GM19467 (cell line): ENCODE data around the gene ILK.

Experiments used
- ATAC-seq: cut with Tn5 transposase; IDR thresholded peaks from one replicate; pipeline ENCODE4 v1.9.1; 2021; ENCODE audit warnings: mild to moderate bottlenecking, moderate library complexity; ENCODE audit not compliant: unreplicated experiment

The ILK gene

DNA sequence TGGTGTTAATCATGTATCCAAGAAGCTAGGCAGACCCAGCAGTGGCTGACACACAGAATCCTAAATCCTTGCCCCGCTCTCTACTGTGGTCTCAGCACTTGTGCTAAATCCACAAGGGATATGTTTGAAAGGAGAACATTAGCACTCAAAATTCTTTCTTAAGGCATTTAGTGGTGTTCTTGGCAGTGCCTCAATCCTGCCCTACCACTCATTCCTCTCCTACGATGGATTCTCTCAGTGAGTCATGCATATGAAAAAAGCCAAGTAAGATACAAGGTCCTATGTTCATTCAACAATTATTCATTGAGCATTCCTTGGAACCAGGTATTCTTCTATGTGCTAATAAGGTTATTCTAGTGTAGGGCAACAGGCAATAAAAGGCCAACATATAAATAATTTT is 31.4 kb upstream of the ILK start:
- ATAC-seq, result no peak

DNA sequence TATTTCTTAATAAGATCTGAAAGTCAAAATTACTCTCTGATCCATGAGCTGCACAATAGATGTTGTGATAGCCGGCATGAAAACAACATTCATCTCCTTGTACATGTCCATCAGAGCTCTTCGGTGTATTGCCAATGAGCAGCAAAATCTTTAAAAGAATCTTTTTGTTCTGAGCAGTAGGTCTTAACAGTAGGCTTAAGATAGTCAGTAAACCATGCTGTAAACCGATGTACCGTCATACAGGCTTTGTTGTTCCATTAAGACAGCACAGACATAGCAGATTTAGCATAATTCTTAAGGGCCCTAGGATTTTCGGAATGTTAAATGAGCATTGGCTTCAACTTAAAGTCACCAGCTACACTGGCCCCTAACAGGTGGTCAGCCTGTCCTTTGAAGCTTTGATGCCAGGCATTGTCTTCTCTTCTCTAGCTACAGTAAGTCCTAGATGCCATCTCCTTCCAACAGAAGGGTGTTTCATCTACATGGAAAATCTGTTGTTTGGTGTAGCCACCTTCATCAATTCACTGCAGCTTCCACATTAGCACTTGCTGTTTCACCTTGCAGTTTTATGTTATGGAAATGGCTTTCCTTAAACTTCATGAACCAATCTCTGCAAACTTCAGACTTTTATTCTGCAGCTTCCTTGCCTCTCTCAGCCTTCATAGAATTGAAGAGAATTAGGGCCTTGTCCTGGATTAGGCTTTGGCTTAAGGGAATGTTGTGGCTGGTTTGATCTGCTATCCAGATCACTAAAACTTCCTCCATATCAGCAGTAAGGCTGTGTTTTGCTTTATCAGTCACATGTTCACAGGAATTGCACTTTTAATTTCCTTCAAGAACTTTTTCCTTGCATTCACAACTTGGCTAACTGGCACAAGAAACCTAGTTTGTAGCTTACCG is 28.5 kb upstream of the ILK start:
- ATAC-seq, result no peak

DNA sequence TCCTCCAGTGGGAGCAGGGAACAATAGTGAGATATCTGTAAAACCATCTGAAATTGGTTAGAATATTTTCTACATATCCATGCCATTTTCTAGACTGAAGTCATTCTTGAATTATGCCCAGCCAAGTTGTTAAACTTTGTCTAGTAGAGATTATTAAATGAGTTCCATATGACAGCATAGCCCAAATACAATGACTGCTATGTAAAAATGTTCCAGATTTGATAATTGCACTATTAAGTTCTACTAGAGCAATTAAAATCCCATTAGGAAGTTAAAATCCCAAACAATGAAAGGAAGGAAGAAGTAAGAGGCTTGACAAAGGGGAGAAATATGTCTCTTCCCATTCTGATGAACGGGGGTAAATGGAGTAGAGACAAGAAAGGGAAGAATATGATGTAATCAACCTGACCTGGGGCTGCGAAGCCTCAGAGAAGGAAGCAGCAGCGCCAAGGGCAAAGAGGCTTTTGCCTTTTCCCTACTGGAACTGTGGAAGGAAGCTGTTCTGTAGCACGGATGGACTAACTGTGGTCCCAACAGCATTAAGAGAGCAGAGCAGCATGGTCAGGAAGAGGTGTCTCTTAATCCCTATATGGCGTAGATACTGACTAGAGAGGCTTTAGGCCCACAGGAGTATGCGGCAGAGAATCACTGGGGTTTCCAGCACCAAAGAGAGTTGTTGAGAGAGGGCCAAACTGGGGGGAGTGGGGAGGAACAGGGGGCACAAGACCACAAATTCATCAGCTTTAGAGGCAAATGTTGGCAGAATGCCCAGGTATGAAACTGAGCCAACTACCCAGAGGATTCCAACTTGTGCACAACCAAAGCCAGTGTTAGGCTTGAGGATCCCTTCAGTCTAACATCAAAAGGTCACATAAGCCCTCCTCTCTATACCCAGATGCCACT is 26.9 kb upstream of the ILK start:
- ATAC-seq, result no peak

DNA sequence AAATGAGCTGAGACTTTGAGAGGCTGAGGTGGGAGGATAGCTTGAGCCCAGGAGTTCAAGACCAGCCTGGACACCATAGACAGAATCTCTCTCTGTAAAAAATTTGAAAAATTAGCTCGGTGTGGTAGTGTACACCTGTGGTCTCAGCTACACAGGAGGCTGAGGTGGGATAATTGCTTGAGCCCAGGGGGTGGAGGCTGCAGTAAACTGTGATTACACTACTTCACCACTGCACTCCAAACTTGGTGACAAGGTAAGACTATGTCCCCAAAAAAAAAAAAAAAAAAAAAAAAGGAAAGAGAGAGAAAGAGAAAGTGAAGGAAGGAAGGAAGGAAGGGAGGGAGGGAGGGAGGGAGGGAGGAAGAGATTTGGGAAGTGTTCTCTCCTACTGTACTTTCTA is 25.4 kb upstream of the ILK start:
- ATAC-seq, result no peak

DNA sequence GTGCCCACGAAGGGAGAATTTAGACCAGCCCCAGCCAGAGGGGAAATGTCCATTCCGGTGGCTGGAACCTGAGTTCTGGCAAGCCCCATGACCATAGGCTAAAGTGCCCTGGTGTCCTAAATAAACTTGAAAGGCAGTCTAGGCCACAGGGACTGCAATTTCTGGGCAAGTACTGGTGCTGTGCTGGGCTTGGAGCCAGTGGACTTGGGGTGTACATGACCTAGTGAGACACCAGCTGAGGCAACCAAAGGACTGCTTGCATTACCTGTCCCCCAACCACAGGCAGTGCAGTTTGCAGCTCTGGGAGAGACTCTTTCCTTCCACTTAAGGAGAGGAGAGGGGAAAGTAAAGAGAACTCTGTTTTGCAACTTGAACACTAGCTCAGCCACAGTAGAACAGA is 23.9 kb upstream of the ILK start:
- ATAC-seq, result no peak

DNA sequence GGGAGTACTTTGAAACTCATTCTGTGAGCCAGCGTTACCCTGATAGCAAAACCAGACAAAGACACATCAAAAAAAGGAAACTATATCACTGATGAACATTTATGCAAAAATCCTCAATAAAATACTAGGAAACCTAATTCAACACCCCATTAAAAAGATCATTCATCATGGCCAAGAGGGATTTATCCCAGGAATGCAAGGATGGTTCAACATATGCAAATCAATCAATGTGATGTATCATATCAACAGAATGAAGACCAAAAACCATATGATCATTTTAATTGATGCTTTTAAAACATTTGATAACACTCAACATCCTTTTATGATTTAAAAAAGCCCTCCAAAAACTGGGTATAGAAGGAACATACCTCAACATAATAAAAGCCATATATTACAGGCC is 20.0 kb upstream of the ILK start:
- no peak for ATAC-seq

DNA sequence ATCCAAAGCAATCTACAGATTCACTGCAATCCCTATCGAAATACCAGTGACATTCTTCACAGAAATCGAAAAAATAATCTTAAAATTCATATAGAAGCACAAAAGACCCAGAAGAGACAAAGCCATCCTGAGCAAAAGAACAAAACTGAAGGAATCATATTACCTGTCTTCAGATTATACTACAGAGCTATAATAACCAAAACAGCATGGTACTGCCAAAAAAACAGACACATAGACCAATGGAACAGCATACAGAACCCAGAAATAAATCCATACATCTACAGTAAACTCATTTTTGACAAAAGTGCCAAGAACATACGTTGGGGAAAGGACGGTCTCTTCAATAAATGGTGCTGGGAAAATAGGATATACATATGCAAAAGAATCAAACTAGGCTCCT is 19.0 kb upstream of the ILK start:
- ATAC-seq, result no peak

DNA sequence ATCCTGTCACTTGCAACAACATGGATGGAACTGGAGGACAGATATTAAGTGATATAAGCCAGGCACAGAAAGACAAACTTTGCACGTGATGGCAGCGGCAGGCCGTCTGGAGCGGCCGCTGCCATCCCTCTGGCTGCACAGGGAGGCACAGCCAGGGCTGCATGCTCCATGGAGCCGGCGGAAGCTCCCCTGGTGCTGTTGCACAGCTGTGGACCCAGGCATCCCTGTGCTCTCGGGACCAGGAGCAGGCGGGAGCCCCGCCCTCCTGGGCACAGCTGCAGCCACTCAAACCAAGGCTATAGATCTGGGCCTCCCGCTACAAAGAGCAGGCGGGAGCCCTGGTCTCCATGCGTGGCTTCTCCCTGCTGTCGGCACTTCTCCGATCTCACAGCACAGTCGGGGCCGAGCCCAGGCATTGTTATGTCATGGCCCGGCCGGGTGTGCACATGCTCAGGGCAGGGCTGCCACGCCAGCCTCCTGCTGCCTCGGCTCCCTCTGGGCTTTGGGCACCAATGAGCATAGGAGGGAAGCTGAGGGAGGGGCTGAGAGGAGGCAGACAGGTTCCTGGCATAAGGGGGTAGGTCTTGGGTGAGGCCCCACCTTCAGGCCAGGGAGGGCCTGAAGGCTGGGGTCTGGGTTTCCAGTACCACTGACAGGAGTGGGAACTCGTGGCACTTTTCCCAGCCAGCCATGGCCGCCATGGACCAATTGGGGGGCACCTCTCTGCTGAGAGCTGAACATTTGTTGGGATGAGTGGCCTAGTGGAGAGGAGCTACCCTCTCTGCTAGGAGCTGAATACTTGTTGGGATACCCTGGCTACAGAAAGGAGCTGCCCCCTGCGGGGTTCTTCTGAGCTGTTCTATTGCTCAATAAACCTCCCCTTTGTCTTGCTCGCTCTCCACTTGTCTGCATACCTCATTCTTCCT is 16.9 kb upstream of the ILK start:
- ATAC-seq, result no peak

DNA sequence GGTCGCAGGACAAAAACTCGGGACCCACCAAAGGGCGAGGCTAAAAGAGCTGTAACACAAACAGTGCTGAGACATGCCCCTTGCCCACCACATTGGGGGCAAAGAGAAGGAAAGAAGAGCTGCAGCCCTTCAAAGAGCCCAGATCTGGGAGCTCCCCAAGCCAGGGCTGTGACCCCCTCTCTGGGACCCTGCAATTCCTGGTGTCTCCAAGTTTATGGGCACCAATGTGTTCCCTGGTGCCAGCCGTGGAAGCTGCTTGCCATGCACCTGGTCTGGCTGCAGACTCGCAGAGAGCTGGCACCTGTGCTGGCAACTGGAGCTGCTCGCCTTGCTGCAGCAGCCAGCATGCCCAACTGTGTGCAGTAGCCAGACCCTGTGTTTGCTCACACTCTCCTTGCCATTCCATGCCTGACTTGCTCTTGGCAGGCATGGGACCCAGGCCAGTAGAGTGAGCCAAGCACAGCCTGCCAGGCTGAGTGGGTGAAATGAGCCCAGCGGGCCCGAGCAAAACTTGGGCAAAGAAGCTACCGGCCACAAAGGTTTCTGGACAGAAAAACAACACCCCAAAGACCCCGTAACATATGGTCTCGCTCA is 16.1 kb upstream of the ILK start:
- no peak for ATAC-seq

DNA sequence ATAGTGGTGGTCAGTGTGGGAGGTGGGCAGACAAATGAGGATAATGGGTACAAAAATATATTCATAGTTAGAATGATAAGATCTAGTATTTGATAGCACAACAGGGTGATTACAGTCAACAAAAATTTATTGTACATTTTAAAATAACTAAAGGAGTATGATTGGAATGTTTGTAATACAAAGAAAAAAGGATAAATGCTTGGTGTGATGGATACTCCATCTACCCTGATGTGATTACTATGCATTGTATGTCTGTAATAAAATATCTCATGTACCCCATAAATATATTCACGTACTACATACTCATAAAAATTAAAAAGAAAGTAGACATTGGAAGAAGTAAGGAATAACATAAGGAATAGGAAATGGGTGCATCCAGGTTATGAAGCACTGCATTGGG is 15.6 kb upstream of the ILK start:
- no peak for ATAC-seq

DNA sequence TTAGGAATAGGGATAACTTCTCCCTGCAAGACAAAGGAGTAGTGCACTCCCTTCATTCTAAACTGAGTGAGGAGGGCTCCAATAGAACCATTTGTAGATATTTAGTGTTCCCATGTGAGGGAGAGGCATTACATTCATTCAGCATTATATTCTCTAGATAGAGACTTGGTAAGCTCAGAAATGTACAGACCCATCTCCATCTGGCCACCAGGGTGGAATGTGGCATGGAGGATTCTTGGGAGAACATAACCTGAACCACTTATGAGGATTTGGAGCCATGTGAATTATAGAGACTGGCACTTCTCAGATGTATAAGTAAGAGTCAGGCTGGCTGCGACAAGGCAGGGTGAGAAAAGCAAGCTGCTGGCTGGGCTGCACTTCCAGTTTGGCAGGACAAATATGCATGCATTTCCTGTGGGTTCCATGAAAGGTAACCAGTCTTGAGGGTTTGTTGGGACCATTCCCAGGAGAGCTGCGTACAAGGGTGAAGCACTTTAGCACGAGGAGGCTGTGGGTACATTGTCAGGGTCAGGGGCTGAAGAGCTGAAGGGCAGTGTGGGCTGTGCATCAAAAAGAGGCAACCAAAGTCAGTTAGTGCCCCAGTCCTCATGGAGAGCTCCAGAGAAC is 9.3 kb upstream of the ILK start:
- ATAC-seq, result no peak

DNA sequence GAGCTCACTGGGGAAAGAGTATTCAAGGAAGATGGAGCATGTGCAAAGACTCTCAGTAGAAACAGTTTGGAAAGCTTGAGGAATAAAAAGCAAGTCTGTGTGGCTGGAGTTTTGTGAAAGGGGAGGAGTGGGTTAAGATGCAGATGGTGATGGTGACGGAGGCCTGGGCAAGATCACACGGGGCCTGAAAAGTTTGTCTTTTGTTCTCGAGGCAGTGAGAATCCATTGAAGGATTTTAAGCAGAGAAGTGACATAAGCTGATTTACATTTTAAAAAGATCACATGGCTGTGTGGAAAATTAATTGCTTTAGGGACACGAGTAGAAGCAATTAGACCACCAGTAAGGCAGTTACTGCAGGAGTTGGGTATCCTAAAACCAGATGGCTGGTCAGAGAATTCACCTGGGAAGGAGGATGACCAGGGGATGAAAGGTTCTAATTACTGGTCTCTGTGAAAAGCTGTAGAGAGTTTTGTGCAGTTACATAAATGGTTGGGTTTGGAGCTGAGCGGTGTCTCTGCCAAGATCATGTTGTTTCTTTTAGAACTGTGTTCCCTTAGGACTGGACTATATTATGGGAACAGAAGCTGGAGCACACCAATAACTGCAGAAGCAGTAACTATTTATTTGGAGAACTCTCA is 7.2 kb upstream of the ILK start:
- ATAC-seq, result no peak

DNA sequence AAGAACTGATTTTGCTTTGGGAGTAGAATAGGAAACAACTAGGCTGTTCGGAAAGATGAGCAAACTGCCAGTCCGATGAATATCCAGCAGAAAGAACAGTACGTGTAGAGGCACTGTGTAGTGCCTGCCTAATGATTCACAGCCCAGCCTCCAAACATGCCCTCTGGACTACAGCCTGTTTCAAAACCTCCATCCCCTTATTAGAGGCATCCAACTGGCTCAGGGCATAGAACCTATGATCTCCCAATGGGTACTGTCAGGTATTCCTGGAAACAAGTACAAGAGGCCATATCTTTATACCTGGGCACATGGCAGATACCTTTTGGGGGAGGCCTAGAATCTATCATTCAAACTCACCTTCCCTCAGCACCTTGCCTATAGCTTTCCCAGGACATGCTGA is 5.0 kb upstream of the ILK start:
- no peak for ATAC-seq

DNA sequence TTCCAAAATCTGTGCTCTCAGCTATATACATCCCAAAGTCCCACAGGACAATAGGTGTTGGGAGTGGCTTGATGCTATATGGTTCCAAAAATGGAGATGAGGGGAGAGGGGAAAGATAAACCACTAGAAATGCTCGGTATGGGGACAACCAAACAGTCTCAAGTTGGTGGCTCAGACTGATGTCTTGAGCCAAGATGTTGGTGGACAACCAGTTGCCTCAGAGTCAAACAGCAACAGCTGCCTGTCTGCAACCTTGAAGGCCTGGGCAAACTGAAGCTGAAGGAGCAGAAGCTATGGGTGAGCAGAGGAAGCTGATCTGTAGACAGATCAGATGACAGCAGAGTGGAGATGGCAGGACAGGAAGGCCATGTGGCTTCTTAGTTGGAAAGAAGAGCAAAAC is 4.1 kb upstream of the ILK start:
- ATAC-seq, result no peak

DNA sequence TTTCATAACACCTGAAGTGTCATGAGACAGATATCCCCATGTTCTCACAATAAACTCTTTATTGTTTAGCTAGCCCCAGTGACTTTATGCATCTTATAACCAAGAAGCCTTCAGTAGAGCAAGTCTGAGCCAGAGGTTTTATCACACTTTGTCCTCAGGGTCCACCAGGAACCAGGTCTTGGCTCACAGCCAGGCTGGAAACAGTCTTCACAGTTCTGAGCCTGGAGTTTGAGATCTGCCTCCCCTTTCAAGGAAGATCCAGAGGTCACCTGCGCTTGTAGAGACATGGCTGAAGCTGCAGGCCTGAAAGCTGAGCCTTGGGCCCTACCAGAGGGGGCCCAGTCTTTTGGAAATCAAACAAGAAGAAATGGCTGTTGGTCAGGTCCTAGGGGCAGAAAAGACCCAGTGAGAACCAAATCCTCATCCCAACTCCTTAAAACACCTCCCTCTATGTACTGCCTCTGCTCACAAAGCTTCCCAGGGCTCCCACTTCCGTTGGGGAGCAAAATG is 3.6 kb upstream of the ILK start:
- no peak for ATAC-seq

DNA sequence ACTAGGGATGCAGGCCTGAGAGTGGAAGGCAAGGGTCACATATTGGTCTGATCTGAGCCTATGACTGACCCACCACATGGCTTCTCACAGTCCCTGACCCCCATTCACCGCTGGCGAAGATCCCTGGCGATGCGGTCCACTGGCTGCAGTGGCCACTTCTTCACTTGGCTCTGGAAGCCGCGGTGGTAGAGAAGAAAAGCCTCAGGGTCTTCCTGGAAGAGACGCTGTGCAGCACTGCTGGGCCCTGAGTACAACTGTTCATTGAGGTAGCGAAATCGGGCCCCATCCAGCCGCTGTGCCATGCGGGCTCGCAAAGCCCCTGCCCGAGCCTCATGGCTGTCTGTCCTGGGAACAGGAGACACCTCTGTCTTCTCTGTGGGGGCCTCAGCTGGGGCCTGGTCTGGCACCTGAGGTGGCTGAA is 2.5 kb upstream of the ILK start:
- no peak for ATAC-seq

DNA sequence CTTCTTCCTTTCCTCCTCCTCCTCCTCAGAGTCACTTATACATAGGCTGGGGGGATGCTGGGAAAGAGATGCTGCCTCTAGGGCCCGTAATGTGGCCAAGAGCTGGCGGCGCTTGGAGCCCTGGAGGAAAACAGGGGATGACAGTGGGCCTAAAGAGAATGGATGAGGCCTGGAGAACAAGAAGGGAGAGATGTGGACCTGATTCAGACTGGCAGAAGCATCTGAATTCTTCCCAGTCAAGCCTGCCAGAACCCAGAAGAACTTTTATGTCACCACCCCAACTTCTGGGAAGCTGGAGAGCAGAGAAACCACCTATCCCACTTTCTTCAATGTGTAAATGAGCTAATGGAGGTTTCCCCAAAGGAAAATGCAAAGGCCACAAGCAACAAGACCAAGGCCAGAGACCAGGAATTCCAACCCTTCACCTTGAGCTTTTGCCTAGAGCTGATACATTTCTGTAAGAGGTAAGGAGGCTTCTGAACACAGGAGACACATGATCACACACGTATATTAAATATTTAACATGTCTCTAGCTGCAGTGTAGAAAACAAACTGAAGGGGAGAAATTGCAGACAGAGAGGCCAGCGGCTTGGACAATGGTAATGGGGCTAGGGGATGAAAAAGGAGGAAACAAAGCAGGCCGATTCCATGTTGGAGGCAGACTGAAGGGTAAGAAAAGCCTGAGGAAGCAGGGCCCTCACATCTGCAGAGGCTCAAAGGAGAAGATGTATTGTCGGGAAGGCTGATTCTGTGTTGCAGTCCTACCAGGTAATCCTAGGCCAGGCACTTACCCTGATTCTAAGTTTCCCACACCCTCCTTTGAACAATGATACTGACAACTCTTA is 1.3 kb upstream of the ILK start:
- ATAC-seq, result no peak

DNA sequence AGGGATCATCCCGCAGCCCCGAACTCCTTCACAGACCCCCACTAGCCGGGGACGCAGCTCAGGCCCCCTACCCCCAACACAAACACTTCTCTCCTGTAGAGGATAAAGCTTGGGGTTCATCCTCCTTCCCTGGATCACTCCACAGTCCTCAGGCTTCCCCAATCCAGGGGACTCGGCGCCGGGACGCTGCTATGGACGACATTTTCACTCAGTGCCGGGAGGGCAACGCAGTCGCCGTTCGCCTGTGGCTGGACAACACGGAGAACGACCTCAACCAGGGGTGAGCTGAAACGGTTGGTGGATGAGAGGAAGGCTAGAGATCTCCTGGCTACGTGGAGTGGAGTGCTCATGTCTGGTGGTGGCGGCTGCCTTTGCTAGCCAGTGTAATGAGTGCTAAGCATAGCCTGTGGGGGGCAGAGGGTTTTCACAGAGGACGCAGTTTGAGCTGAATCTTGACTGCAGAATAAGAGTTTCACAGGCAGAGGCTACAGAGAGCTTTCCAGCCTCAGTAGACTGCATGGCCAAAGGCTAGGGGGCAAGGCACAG is 580 bp downstream of the ILK start:
- peak; percentile 21 for ATAC-seq
